Stimulated activated CD8-positive, alpha-beta memory T cell treated with anti-CD3 and anti-CD28 coated beads, Interleukin-2, amount 100 ng/mL, for 1 hour (primary cell): ENCODE measurements around the gene ZBTB21.
"Not testable (repeated sequence)": the region's sequence is repeated elsewhere in the genome, so short reads cannot be mapped to it uniquely, and the experiment has no call there.

ENCODE experiments used
- DNase-seq, 2 donors: peaks; one replicate each; pipeline ENCODE4 v3.0.0-alpha.2; 2020; ENCODE audit warnings: low read depth in 2 of 2

Gene ZBTB21

DNA sequence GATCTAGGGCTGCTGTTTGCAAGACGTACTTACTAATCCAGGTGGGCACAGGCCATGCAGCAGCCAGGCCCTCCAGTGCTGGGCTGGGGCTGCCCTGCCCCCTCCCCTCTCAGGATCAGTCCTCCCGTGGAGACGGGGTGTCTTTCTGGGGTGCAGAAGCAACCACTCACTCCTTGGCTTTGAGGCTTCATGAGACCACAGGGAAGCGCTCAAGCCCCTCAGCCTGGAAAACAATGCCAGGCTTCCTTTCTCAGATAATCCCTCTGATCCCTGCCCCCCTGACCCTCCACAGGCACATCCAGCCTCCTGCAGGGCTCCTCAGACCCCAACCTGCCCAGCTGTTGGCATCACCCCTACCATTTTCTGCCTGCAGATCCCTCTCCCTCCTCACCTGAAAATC lies 42.5 kb downstream of the ZBTB21 start:
- no peak for DNase-seq

GRCh38 chr21:41966872-41967621 lies 43.1 kb downstream of the ZBTB21 start:
- DNase-seq = no peak

DNA sequence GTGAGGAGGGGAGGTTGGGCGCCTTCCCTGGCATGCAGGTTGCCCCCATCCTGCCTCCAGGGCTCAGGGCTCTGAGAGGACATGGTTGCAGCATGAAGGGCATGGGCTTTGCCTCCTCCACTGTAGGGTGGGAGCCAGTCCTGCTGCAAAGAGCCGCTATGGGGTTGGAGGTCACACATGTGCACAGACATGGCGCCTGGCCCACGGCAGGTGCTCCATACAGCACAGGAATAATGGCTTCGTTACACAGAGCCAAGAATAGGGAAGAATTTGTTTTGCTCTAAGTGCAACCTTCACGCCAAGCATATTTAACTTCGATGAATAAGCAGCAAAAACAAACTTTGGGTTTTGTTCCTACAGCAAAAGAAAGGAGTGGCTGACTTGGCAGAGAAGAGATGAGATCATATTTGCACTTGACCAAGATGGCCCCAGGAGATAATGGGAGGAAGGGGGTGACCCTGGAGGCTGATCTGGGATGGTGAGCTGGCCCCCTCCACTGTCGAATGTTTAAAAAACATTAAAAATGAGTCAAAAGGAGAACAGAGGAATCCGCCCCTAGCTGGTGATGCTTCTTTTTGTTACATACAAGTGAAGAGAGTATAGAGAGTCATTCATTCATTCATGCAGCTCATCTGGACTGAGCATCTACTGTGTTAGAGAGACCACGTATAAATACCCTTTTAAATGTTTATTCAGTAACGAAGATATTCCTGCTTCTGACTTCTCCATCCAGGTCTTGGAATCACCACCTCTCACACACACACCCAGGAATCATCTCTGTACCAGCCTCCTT lies 43.9 kb downstream of the ZBTB21 start:
- DNase-seq = no peak

GRCh38 chr21:41965461-41966013 lies 44.6 kb downstream of the ZBTB21 start:
- DNase-seq = no peak

DNA sequence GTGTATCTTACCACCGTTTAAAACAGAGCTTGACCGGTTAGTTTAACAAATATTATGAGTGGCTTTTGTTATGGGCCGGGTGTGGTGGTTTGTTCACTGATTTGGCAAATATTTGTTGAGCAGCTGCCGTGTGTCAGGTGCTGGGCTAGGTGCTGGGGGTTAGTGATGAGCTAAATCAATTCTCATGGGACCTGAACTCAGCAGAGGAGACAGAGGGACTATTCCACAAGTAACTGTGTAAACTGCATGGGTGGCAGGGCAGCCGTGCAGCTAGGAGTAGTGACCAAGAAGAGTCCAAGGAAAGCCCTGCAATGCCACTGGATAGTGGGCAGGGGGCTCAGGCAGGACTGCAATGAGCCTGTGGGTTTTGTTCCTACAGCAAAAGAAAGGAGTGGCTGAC lies 45.1 kb downstream of the ZBTB21 start:
- no peak for DNase-seq

DNA sequence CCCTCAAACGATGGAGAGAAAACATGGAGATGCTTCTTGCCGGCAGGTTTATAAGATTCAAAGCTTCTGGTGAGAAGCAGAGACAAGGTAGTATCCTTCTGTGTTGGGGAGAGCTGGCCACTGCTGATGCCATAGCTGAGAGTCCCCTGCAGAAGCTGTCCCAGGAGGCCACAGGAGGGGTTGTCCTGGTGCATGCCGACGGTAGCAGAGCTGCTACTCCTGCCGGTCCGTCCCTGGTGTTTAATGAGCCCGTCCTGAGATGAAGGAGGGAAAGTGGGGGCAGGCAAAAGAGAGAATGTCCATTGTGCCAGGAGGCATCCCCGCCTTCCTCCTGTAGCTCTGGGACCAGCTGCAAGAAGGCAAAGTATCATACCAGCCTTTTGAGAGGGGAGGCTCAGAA lies 46.0 kb downstream of the ZBTB21 start:
- no peak for DNase-seq

DNA sequence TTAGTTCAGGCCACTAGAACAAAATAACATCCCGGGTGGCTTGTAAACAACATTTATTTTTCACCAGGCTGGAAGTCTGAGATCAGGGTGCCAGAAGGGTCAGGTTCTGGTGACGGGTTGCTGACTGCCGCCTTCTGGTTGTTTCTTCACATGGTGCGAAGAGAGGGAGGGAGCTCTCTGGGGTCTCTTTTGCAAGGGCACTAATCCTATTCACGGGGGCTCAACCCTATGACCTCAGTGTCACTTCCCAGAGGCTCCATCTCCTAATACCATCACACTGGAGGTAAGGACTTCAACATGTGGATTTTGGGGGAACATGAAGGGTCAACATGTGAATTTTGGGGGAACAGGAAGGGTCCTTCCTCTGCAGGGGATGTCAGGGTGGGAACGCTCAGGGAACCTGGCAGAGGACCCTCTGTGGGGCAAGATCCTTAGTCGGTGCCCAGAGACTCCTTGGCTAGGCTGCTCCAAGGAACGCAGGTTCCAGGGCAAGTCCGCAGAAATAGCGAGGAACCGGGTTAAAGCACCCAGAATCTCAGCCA lies 47.7 kb downstream of the ZBTB21 start:
- no peak for DNase-seq

GRCh38 chr21:41961753-41962152 lies 48.4 kb downstream of the ZBTB21 start:
- no peak for DNase-seq

GRCh38 chr21:41961282-41961701 lies 48.9 kb downstream of the ZBTB21 start:
- DNase-seq = no peak

DNA sequence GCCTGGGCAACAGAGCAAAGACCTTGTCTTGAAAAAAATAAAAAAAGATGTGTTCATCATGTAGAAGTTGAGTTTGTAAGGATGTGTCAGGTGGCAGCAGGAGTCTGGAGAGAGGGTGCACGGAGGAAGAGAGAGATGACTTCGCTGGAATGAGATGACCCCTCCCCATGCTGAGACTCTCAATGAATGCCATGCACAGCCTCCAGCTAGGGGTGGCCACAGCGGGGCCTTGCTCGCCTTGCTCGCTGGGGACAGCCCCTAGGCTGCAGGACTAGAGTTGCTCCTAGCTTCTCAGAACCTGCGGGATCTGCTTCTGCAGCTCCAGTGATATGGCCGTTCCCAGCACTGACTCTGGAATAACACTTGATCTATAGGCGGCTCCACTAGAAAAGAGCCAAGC lies 49.8 kb downstream of the ZBTB21 start:
- DNase-seq = no peak

GRCh38 chr21:41959697-41960096 lies 50.5 kb downstream of the ZBTB21 start:
- not testable (repeated sequence) for DNase-seq

- DNase-seq = no peak
These were observed 51.1 kb downstream of the ZBTB21 start for GRCh38 chr21:41958886-41959563.

DNA sequence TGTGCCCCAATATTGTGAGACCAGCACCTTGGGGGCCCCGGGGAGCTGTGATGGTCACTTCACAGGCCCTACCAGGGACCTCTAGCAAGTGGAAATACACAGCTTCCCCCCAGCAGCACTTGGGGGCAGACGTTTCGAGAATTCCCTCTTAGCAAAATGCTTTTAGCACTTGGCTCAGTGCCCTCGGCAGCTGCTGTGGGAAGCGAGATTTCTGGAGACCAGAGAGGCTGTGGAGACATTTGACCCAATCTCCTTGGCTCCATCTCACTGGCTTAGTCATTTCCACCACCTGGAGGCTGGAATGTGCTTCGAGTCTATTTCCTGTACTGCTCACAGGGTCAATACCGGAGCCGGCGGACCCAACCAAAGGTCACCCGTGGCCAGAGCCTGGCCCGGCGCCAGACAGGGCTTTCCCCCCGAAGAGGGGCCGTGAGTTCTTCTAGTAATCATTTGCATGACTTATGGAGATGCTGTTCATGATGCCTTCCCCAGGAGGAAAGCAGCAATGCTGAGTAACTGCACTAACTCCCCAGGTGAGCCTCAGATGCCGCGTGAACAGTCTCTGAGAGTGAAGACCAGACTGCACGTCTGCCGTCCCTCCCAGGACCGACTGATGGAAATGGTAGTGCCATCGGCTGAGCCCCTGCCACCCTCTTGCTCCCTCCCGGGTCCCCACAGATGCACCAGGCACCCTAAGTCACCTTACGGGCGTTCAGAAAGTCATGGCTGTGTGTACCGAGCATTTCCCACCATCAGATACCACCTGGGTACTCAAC lies 52.0 kb downstream of the ZBTB21 start:
- no peak for DNase-seq

GRCh38 chr21:41956926-41957729 lies 53.0 kb downstream of the ZBTB21 start:
- no peak for DNase-seq

GRCh38 chr21:41955516-41955915 lies 54.6 kb downstream of the ZBTB21 start:
- DNase-seq = no peak

DNA sequence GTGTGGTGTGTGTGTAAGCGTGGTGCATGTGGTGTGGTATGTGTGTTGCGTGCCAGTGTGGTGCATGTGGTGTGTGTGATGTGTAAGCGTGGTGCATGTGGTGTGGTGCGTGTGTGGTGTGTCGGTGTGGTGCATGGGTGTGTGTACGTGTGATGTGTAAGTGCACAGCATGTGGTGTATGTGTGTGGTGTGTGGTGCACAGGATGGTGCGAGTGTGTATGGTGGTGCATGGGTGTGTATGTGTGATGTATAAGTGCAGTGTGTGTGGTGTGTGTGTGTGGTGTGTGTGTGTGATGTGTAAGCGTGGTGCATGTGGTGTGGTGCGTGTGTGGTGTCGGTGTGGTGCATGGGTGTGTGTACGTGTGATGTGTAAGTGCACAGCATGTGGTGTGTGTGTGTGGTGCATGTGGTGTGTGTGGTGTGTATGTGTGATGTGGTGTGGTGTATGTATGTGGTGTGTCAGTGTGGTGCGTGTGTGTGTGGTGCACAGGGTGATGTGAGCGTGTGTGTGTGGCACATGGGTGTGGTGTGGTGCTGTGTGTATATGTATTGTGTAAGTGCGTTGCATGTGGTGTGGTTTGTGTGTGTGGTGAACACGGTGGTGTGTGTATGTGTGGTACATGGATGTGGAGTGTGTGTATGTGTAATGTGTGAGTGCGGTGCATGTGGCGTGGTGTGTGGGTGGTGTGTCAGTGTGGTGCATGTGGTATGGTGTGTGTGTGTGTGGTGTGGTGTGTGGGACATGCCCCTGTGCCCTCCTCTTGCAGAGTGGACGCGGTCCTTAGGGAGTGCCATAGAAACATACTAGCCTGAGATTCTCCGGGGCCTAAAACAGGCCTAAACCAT lies 55.3 kb downstream of the ZBTB21 start:
- DNase-seq = no peak

DNA sequence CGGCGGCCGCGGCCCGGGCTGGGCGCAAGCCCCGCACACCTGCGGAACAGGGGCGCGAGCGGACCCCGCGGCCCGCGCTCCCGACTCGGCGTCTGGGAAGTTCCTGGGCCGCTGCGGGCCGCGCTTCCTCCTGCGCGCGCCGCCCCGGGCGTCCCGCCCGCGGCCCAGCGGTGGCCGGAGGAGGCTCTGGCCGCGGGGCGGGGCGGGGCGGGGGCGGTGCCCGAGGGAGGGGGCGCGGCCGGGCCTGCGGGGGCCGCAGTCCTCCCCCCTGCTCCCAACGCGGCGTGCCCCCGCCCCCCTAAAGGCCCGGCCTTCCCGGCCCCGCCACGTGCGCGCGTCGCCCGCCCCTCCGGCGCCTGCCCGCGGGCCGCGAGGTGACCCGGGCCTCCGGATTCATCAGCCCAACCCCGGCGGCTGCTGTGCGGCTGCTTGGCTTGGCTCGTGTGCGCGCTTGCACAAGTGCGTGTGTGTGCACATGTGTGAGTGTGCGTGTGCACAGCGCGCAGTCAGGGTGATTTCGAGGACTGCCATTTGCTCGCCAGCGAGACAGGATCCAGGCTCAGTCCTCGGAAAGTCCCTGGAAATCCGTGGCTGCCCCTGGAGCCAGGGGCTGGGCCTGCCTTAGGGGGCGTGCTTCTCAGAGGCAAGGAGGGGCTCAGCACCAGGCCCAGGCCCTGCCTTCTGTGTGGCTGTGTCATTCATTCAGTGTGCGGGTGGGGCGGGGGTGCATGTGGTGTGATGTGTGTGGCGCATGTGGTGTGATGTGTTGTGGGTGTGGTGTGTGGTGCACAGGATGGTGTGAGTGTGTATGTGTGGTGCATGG lies 56.1 kb downstream of the ZBTB21 start, which contains the start of gene C2CD2:
Gene C2CD2 (minus strand): TSS at position 188 of the 823 bp plus-strand sequence. CDS start 370 bp downstream, outside the sequence.
- DNase-seq = no peak

- no peak for DNase-seq
These were observed 56.8 kb downstream of the ZBTB21 start for GRCh38 chr21:41953249-41953830.
